Lung microvascular endothelial cell (primary cell): ENCODE results near the gene ZDHHC3. TPM values are rescaled to one million over a fixed set of nuclear protein-coding genes. Genes with fewer than 3 reads are reported as not detected.
"Not testable (repeated sequence)": the region's sequence is repeated elsewhere in the genome, so short reads cannot be mapped to it uniquely, and the experiment has no call there.

Experiments used
- DNase-seq, 2 donors: peaks; one replicate each; pipeline versions ENCODE4 v3.0.0 to v3.0.0-alpha.2; 2010; ENCODE audit warnings: low read depth in 2 of 2
- total RNA-seq: library from RNA; depleted of rRNA; stranded (reverse); fragments of >200 nt; gene quantifications from 2 replicates; pipeline ENCODE4 v1.2.1, GENCODE V29; 2014

The ZDHHC3 gene
- total RNA-seq, 1 donor from 2014 or later = 61.5 TPM

- no peak for DNase-seq
Measured at GRCh38 chr3:44966795-44967278, 9.1 kb downstream of the ZDHHC3 start.

GRCh38 chr3:44965165-44965564, 10.8 kb downstream of the ZDHHC3 start:
- no peak for DNase-seq

- DNase-seq = no peak
Measured at GRCh38 chr3:44963571-44964325, 12.2 kb downstream of the ZDHHC3 start.

GRCh38 chr3:44962621-44963393, 13.2 kb downstream of the ZDHHC3 start:
- peak in 1 of 2 donors; percentile 11 for DNase-seq

GRCh38 chr3:44961888-44962287, 14.1 kb downstream of the ZDHHC3 start:
- no peak for DNase-seq

- no peak for DNase-seq
Measured at GRCh38 chr3:44960387-44961026, 15.5 kb downstream of the ZDHHC3 start.

DNA sequence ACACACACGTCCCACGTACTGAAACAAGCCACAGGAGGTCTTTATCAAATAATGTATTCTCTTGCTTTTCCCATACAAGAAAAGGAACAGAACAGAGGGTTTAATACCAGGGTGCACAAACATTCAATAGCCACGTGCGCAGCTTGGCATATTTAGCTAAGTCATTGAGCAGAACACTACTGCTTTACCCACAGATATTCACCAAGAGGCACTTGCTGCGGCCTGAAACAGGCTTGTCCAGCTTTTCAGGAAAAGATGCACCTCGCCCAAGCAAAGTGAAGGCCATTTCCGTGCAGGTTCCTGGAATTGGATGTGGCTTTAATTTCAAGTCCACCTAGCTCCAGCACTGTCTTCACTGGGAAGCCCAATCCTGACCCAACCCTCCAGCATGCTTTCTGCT, 17.6 kb downstream of the ZDHHC3 start:
- no peak for DNase-seq

DNA sequence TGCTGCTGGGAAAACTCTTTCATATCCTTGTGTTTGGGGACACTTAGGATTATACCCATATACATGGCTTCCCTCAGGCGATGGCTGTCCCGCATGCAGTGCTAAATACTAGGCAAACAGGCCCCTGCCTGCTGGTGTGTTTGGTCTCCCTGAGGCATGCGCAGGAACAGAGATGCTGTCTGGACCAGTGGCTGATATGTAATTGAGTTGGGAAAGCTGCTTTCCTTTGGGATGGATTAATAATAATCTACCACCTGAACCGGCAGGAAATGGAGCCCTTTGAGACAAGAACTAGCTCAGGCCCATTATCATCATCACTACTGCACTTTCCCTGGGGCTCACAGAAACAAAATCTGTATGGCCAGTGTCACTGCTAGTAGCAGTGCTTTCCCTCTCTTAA, 18.0 kb downstream of the ZDHHC3 start:
- no peak for DNase-seq

- no peak for DNase-seq
Measured at GRCh38 chr3:44955917-44956316, 20.1 kb downstream of the ZDHHC3 start.

GRCh38 chr3:44954962-44955361, 21.0 kb downstream of the ZDHHC3 start:
- peak; percentile 75 for DNase-seq

DNA sequence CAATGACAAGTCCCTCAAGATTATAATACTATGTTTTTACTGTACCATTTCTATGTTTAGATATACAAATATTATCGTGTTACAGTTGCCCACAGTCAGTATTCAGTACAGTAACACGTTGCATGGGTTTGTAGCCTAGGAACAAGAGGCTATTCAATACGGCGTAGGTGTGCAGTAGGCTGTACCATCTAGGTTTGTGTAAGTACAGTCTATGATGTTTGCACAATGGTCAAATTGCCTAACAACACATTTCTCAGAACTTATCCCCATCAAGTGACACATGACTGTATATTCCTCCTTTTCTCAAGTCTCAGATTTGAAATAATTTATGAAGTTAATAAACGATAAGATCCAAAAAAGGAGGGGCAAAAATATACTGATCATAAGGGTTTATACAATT, 21.7 kb downstream of the ZDHHC3 start:
- no peak for DNase-seq

GRCh38 chr3:44952689-44953088, 23.3 kb downstream of the ZDHHC3 start:
- DNase-seq = no peak

GRCh38 chr3:44950275-44950734, 25.7 kb downstream of the ZDHHC3 start:
- no peak for DNase-seq

- not testable (repeated sequence) for DNase-seq
Measured at GRCh38 chr3:44949770-44950169, 26.2 kb downstream of the ZDHHC3 start.

DNA sequence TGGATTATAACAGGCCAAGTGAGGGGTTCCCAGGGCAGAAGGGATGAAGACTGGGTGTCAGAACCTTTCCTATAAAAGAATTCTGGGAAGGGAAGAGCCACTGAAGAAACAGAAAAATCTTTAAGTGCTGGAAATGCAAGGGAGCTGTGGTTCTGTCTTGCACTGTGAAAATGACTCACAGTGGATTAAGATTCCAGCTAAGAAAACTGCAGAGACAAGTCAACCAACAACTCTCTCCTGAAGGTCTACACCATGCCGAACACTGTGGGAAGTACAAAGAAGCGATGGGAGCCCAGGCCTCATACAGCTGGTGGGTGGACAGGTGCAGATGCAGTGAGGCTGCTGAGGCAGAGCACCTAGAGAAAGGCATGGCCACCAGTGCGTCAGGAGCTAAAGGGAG, 27.7 kb downstream of the ZDHHC3 start:
- DNase-seq = no peak

DNA sequence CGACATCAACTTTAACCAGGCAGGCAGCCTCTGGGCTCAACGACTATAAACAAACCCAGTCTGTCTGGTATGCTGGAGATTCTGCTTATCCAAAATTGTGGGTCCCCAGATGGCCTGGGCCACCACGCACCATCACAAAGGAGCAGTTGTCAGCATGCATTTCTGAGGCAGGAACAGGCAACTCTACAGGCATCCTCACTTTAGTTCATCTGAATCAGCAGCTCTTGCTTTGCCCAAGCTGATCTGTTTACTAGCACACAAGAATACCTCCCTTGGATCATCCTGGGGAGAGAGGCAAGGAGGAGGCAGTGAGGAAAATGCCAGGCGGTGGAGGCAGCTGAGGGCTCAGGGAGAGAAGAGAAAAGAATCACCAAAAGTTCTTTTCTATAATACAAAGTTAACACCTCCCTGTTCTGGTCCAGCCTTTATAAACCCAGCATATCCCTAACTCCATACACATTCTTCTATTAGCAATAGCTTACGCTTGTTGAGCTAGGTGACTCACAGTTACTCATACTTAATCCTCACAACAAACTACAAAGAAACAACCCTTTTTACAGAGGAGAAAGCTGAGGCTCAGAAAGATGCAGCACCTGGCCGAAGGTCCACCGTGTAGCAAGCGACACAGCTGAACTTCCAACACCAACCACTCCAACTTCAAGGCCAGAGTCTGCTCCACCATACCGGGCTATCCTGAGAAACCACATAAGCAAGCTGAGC, 33.6 kb downstream of the ZDHHC3 start:
- peak in 1 of 2 donors; percentile 38 for DNase-seq

GRCh38 chr3:44939581-44940036, 36.4 kb downstream of the ZDHHC3 start:
- DNase-seq = peak in 1 of 2 donors; percentile 34

- peak; percentile 47 to 50 for DNase-seq
Measured at GRCh38 chr3:44932986-44933944, 42.7 kb downstream of the ZDHHC3 start.

GRCh38 chr3:44932271-44932670, 43.7 kb downstream of the ZDHHC3 start:
- no peak for DNase-seq

DNA sequence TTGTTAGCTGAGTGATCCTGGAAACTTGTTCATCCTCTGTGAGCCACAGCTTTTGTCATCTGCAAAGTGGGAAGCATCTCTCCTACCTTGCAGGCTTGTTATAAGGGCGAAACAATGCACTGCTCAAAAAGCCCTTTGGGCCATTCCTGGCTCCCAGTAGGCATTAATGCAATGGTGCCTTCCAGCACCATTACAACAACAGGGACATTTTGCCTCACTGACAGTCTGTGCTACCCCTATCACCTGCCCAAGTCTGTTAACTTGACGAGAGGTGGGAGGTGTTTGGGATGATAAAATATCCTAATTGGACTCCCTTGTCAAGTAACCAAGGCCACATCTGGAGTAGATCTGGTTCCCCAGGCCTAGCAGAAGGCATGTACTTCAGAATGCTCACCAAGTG, 44.2 kb downstream of the ZDHHC3 start:
- DNase-seq = no peak
